Measurements from ENCODE around the gene RNU4-1.

Gene RNU4-1

GRCh38 chr12:120263748-120264085 lies 29.3 kb downstream of the RNU4-1 start:
- DNase-seq (ENCODE audit: low read depth) = no peak
- H3K4me3 ChIP-seq (ENCODE audit: control insufficient read depth, low read depth, low read length) = peak overlapping the region; percentile 98
- TF ChIP-seq CTCF (IDR thresholded peaks at IDR 0.05; ENCODE audit: control insufficient read depth, insufficient read depth, low read depth, low read length, missing control alignments) = no peak

GRCh38 chr12:120262852-120263747 lies 29.9 kb downstream of the RNU4-1 start:
- H3K4me3 ChIP-seq (ENCODE audit: control insufficient read depth, low read depth, low read length) = peak overlapping the region; percentile 98
- no peak for DNase-seq (ENCODE audit: low read depth)
- no peak for TF ChIP-seq CTCF (IDR thresholded peaks at IDR 0.05; ENCODE audit: control insufficient read depth, insufficient read depth, low read depth, low read length, missing control alignments)

GRCh38 chr12:120261951-120262851 lies 30.8 kb downstream of the RNU4-1 start:
- no peak for DNase-seq (ENCODE audit: low read depth)
- no peak for TF ChIP-seq CTCF (IDR thresholded peaks at IDR 0.05; ENCODE audit: control insufficient read depth, insufficient read depth, low read depth, low read length, missing control alignments)
- peak overlapping the region; percentile 98 for H3K4me3 ChIP-seq (ENCODE audit: control insufficient read depth, low read depth, low read length)

- H3K4me3 ChIP-seq (ENCODE audit: control insufficient read depth, low read depth, low read length) = no peak overlapping the region
- no peak for TF ChIP-seq CTCF (IDR thresholded peaks at IDR 0.05; ENCODE audit: control insufficient read depth, insufficient read depth, low read depth, low read length, missing control alignments)
- no peak for DNase-seq (ENCODE audit: low read depth)
These were observed 32.4 kb downstream of the RNU4-1 start for GRCh38 chr12:120260607-120261006.

- no peak overlapping the region for H3K4me3 ChIP-seq (ENCODE audit: control insufficient read depth, low read depth, low read length)
- peak; percentile 41 for DNase-seq (ENCODE audit: low read depth)
- no peak for TF ChIP-seq CTCF (IDR thresholded peaks at IDR 0.05; ENCODE audit: control insufficient read depth, insufficient read depth, low read depth, low read length, missing control alignments)
These were observed 33.4 kb downstream of the RNU4-1 start for GRCh38 chr12:120259418-120260202.

GRCh38 chr12:120258323-120258896 lies 34.6 kb downstream of the RNU4-1 start:
- no peak for DNase-seq (ENCODE audit: low read depth)
- no peak for TF ChIP-seq CTCF (IDR thresholded peaks at IDR 0.05; ENCODE audit: control insufficient read depth, insufficient read depth, low read depth, low read length, missing control alignments)
- no peak overlapping the region for H3K4me3 ChIP-seq (ENCODE audit: control insufficient read depth, low read depth, low read length)

Data from AG09309 (cell line).